BJ (cell line): Measurements from ENCODE around the gene ZNF157. TPM values are rescaled to one million over a fixed set of nuclear protein-coding genes. Genes with fewer than 3 reads are reported as not detected.

Experiments
- CTCF ChIA-PET: fragments of 350-600 bp; formaldehyde crosslinking; extraction: SDS; loops from one replicate; lab custom pipeline; 2021; ENCODE audit warnings: antibody characterized with exemption, inconsistent platforms; lab: Yijun Ruan, JAX
- POLR2A ChIA-PET: fragments of 300-600 bp; sonication (Branson Sonifier 250); formaldehyde crosslinking; extraction: SDS; loops from one replicate; lab custom pipeline; 2021; ENCODE audit warnings: antibody characterized with exemption; lab: Charles Lee
- DNase-seq: peaks from one replicate; pipeline ENCODE4 v3.0.0-alpha.2; 2011; ENCODE audit warnings: low read depth
- H3K27me3 ChIP-seq: 2 replicates; pipeline ENCODE4 v1.6.0; 2011; ENCODE audit warnings: low read length; ENCODE audit not compliant: control insufficient read depth, insufficient read depth
- H3K36me3 ChIP-seq: 2 replicates; pipeline ENCODE4 v1.5.1; 2011; ENCODE audit warnings: low read length; ENCODE audit not compliant: control insufficient read depth, insufficient read depth
- H3K4me3 ChIP-seq: 2 replicates; pipeline ENCODE4 v1.5.1; 2011; ENCODE audit warnings: low read depth, mild to moderate bottlenecking, control low read depth, low read length
- CTCF ChIP-seq: IDR thresholded peaks from 2 replicates; pipeline ENCODE4 v1.5.1; 2011; ENCODE audit warnings: low read depth, mild to moderate bottlenecking, control low read depth, inconsistent platforms, low read length, moderate library complexity; ENCODE audit not compliant: insufficient read depth
- polyA plus RNA-seq: library from polyadenylated mRNA; depleted of rRNA; stranded (reverse); fragments of >200 nt; gene quantifications from 2 replicates; pipeline ENCODE4 v1.2.3, GENCODE V29; 2011

Gene ZNF157
- polyA plus RNA-seq, 1 experiment = not detected

- Histone ChIP-seq H3K36me3 (no peaks in the 10 kb centered on the region), H3K27me3 (no peaks in the 10 kb centered on the region), H3K4me3 (no peak overlapping the region)
- POLR2A ChIA-PET = no interaction called here
- TF ChIP-seq CTCF = no peak
- no peak for DNase-seq
- CTCF ChIA-PET = no interaction called here
Measured at GRCh38 chrX:47351706-47352105, 18.7 kb upstream of the ZNF157 start.

GRCh38 chrX:47358387-47359065 lies 11.9 kb upstream of the ZNF157 start:
- Histone ChIP-seq H3K27me3 (no peaks in the 10 kb centered on the region), H3K4me3 (no peak overlapping the region), H3K36me3 (no peaks in the 10 kb centered on the region)
- DNase-seq = no peak
- ChIA-PET POLR2A (no interaction called here), CTCF (no interaction called here)
- TF ChIP-seq CTCF = no peak

- POLR2A ChIA-PET = no interaction called here
Measured at GRCh38 chrX:47360423-47361179, 9.8 kb upstream of the ZNF157 start.

GRCh38 chrX:47361538-47362511 lies 8.6 kb upstream of the ZNF157 start:
- ChIA-PET CTCF (interaction anchor here (0.8 to 1.0 kb wide), 2 partner anchors 8 to 25 kb away, joined by 4 read pairs; no protein-coding TSS in a partner anchor), POLR2A (no interaction called here)
- peak; percentile 85 for DNase-seq
- Histone ChIP-seq H3K27me3 (no peaks in the 10 kb centered on the region), H3K36me3 (no peaks in the 10 kb centered on the region), H3K4me3 (peak overlapping the region; percentile 26)
- 0 out of 2 replicates have a peak, but pooled peaks have one; percentile 5 for TF ChIP-seq CTCF

More at GRCh38 chrX:47360423-47361179, 9.8 kb upstream of the ZNF157 start:
- no peak for DNase-seq
- Histone ChIP-seq H3K36me3 (no peaks in the 10 kb centered on the region), H3K4me3 (no peak overlapping the region), H3K27me3 (no peaks in the 10 kb centered on the region)
- CTCF ChIA-PET = no interaction called here
- no peak for TF ChIP-seq CTCF
